ENCODE results near the gene ACSF2. TPM values are rescaled to one million over a fixed set of nuclear protein-coding genes. Genes with fewer than 3 reads are reported as not detected.

The ACSF2 gene
- total and polyA plus RNA-seq, 2 experiments from 2014 or later = 43.1 to 47.9 TPM

DNA sequence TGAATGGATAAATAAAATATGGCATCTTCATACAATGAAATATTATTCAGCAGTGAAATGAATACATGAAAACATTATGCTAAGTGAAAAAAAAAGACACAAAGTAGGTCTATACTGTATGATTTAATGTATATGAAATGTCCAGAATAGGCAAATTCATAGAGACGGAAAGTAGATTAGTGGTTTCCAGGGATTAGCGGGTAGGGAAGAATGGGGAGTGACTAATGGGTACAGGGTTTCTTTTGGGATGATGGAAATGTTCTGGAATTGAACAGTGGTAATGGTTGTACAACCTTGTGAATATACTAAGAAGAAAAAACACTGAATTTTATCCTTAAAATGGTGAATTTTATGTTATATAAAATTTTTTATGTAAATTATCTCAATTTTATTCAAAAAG, 73.7 kb downstream of the ACSF2 start:
- Histone ChIP-seq H3K79me2 (no peaks in the 10 kb centered on the region), H3K27me3 (no peaks in the 10 kb centered on the region), H3K4me1 (ENCODE audit: insufficient read depth) (peaks cover 6% of the 10 kb centered on the region), H3K9me3 (ENCODE audit: low read depth) (no peaks in the 10 kb centered on the region), H3K36me3 (replicated peaks; ENCODE audit: insufficient read depth, low read depth) (no peaks in the 10 kb centered on the region), H2AFZ (no peak overlapping the region), H3K27ac (no peak overlapping the region), H3K9me2 (replicated peaks; ENCODE audit: insufficient read depth) (no peaks in the 10 kb centered on the region), H4K20me1 (ENCODE audit: insufficient read depth, poor library complexity, severe bottlenecking) (no peaks in the 10 kb centered on the region), H3K4me2 (no peak overlapping the region), H3K4me3 (no peak overlapping the region)
- TF ChIP-seq EZH2phosphoT487 (IDR thresholded peaks at IDR 0.05; ENCODE audit: low read depth, severe bottlenecking, unreplicated experiment) (no peak), CTCF (IDR thresholded peaks at IDR 0.05; ENCODE audit: poor library complexity) (no peak), EZH2 (IDR thresholded peaks at IDR 0.05; ENCODE audit: borderline replicate concordance) (no peak)
- 91% methylated on average over 2 of the region's 2 CpGs for WGBS (ENCODE audit: low lambda C conversion rate, missing lambda C conversion rate)
- DNase-seq (ENCODE audit: low spot score) = no peak

DNA sequence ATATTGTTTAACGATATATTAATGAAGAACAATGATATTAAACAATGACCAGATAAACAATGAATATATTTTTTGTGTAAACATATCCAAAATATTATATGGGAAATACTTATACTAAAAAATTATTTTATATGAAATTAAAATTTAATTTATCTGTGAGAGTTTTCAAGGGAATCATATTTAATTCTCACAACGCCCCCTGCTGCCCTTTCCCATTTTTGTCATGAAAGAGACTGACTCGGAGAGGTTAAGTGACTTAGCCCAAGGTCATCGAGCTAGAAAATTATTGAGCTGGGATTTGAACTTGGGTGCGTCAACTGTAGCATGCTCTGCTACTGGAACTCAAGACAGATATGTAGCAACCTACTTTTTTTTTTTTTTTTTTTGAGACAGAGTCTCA, 75.0 kb downstream of the ACSF2 start:
- WGBS (ENCODE audit: low lambda C conversion rate, missing lambda C conversion rate) = 54% methylated on average over 5 of the region's 5 CpGs
- Histone ChIP-seq H4K20me1 (ENCODE audit: insufficient read depth, poor library complexity, severe bottlenecking) (no peaks in the 10 kb centered on the region), H3K27ac (no peak overlapping the region), H3K36me3 (replicated peaks; ENCODE audit: insufficient read depth, low read depth) (no peaks in the 10 kb centered on the region), H3K9me3 (ENCODE audit: low read depth) (no peaks in the 10 kb centered on the region), H3K4me2 (no peak overlapping the region), H3K79me2 (no peaks in the 10 kb centered on the region), H3K9me2 (replicated peaks; ENCODE audit: insufficient read depth) (no peaks in the 10 kb centered on the region), H3K4me3 (no peak overlapping the region), H2AFZ (no peak overlapping the region), H3K4me1 (ENCODE audit: insufficient read depth) (peaks cover 6% of the 10 kb centered on the region), H3K27me3 (no peaks in the 10 kb centered on the region)
- DNase-seq (ENCODE audit: low spot score) = no peak
- TF ChIP-seq CTCF (IDR thresholded peaks at IDR 0.05; ENCODE audit: poor library complexity) = peak; percentile 39
- TF ChIP-seq EZH2 (IDR thresholded peaks at IDR 0.05; ENCODE audit: borderline replicate concordance) = no peak

DNA sequence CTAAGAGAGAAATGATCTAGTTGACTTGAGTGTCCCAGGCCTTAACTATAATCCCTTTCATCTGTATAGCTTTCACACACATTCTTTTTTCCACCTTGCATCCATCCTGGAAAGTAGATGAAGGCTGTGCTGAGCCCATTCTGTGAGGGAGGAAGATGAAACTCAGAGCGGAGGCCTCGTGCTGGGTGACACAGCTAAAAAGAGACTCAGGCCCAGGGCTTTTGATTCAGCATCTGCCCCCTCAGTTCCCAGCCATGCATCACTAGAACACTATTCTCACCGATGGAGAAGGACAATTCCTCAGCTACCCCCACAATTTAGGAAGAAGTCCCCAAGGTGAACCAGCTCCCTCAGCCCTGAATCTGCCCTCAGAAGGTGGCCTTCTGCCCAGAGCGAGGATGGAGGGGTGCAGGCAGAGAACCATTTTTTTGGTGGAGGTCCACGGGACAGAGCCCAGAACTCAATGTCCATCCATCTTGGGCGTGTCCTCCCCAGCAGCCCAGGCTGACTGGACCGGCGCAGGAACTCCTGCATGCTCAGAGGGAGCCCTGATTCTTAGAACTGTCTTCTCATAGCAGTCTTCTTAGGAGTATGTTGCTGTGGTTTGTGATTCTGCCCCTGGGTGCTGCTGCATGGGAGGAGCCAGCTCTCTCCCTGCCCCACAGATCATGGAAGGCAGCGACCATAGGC, 76.4 kb downstream of the ACSF2 start:
- H3K27me3 ChIP-seq = no peaks in the 10 kb centered on the region
- no peak overlapping the region for H3K4me3 ChIP-seq
- no peak overlapping the region for H2AFZ ChIP-seq
- H3K4me2 ChIP-seq = no peak overlapping the region
- no peak overlapping the region for H3K27ac ChIP-seq
- H3K79me2 ChIP-seq = no peaks in the 10 kb centered on the region
- H3K36me3 ChIP-seq (replicated peaks; ENCODE audit: insufficient read depth, low read depth) = no peaks in the 10 kb centered on the region
- H3K9me2 ChIP-seq (replicated peaks; ENCODE audit: insufficient read depth) = no peaks in the 10 kb centered on the region
- H3K9me3 ChIP-seq (ENCODE audit: low read depth) = no peaks in the 10 kb centered on the region
- no peak for DNase-seq (ENCODE audit: low spot score)
- H4K20me1 ChIP-seq (ENCODE audit: insufficient read depth, poor library complexity, severe bottlenecking) = no peaks in the 10 kb centered on the region
- 90% methylated on average over 9 of the region's 9 CpGs for WGBS (ENCODE audit: low lambda C conversion rate, missing lambda C conversion rate)
- no peak for TF ChIP-seq EZH2phosphoT487 (IDR thresholded peaks at IDR 0.05; ENCODE audit: low read depth, severe bottlenecking, unreplicated experiment)
- TF ChIP-seq CTCF (IDR thresholded peaks at IDR 0.05; ENCODE audit: poor library complexity) = no peak
- H3K4me1 ChIP-seq (ENCODE audit: insufficient read depth) = peaks cover 6% of the 10 kb centered on the region
